K562 (cell line): ENCODE data around the gene SNRPD2. TPM values are rescaled to one million over a fixed set of nuclear protein-coding genes. Genes with fewer than 3 reads are reported as not detected.

ENCODE experiments used
- ATAC-seq: fragments of 200-7000 bp; cut with Tn5 transposase; 3 replicates; pipeline ENCODE4 v1.9.1; 2020; ENCODE audit warnings: moderate library complexity
- BruUV-seq: library from RNA; stranded (reverse); fragments of 400-500 nt; replicated peaks from 2 replicates; lab custom pipeline; 2021; lab: Mats Ljungman, UMichigan
- CTCF ChIA-PET: fragments of 300-600 bp; formaldehyde crosslinking; extraction: SDS; loops from one replicate; lab custom pipeline; 2021; ENCODE audit warnings: low intra/inter-chr PET ratio; lab: Yijun Ruan, JAX
- POLR2A ChIA-PET: fragments of 300-600, 350-650 bp; sonication (Branson Sonifier 250); formaldehyde crosslinking; extraction: SDS; loops from one replicate; lab custom pipeline; 2021; ENCODE audit warnings: antibody characterized with exemption, inconsistent platforms; lab: Yijun Ruan, JAX
- DNase-seq, 4 experiments: peaks; one replicate each; pipeline versions ENCODE4 v3.0.0 to v3.0.0-alpha.2; 2011 to 2018; ENCODE audit warnings: low spot score in 3 of 4, mixed read lengths in 3 of 4; ENCODE audit errors: extremely low read depth in 1 of 4
- FAIRE-seq: peaks from 2 replicates; lab custom pipeline; 2011; peaks lifted over from hg19 to GRCh38; lab: Jason Lieb, UNC
- H2AFZ ChIP-seq: 2 replicates; pipeline ENCODE4 v1.6.0; 2011; ENCODE audit warnings: low read depth, low read length, control low read depth, inconsistent platforms
- H3K27ac ChIP-seq: fragments of 200-600 bp; 3 replicates; pipeline ENCODE4 v1.8.0; 2011; ENCODE audit warnings: low read depth, mild to moderate bottlenecking, control low read depth, inconsistent platforms, low read length, moderate library complexity, mixed read lengths; ENCODE audit errors: extremely low read depth
- H3K27me3 ChIP-seq, 2 experiments: fragments of 300-600 bp in 1 of 2; 2 replicates in 1 of 2; 3 replicates in 1 of 2; pipeline versions ENCODE4 v1.6.0 to v1.8.0; 2011; ENCODE audit warnings: inconsistent platforms in 2 of 2, low read length in 2 of 2, mild to moderate bottlenecking in 1 of 2, mixed read lengths in 1 of 2, moderate library complexity in 1 of 2; ENCODE audit not compliant: control insufficient read depth in 2 of 2, insufficient read depth in 2 of 2
- H3K36me3 ChIP-seq: fragments of 300-600 bp; 3 replicates; pipeline ENCODE4 v1.8.0; 2011; ENCODE audit warnings: mild to moderate bottlenecking, low read length, inconsistent platforms; ENCODE audit not compliant: control insufficient read depth, insufficient read depth
- H3K4me1 ChIP-seq, 2 experiments: fragments of 200-600 bp in 1 of 2; replicated peaks in 1 of 2; 2 replicates in 1 of 2; 3 replicates in 1 of 2; pipeline versions ENCODE4 v1.5.1 to v1.8.0; 2011; ENCODE audit warnings: inconsistent platforms in 2 of 2, low read length in 2 of 2, mild to moderate bottlenecking in 1 of 2, mixed read lengths in 1 of 2, moderate library complexity in 1 of 2; ENCODE audit not compliant: control insufficient read depth in 2 of 2, insufficient read depth in 2 of 2
- H3K4me2 ChIP-seq: 2 replicates; pipeline ENCODE4 v1.6.1; 2011; ENCODE audit warnings: low read length, control low read depth, inconsistent platforms, mixed read lengths; ENCODE audit not compliant: insufficient read depth
- H3K4me3 ChIP-seq: fragments of 200-600 bp; sonication (generic), shearing (Covaris generic); 2 replicates; pipeline ENCODE4 v1.5.1; 2016; ENCODE audit warnings: control low read depth, inconsistent platforms
- H3K79me2 ChIP-seq: fragments of 200-600 bp; 3 replicates; pipeline ENCODE4 v1.8.0; 2011; ENCODE audit warnings: low read length, inconsistent platforms; ENCODE audit not compliant: control insufficient read depth, insufficient read depth
- H3K9ac ChIP-seq, 2 experiments: 2 replicates each; pipeline versions ENCODE4 v1.6.0 to v1.6.1; 2011; ENCODE audit warnings: low read depth in 2 of 2, low read length in 2 of 2, control low read depth in 1 of 2, inconsistent platforms in 1 of 2, mild to moderate bottlenecking in 1 of 2, mixed read lengths in 1 of 2; ENCODE audit not compliant: insufficient read depth in 1 of 2
- H3K9me1 ChIP-seq: one replicate; pipeline ENCODE4 v1.6.0; 2011; ENCODE audit warnings: inconsistent platforms, mild to moderate bottlenecking, low read length, moderate library complexity; ENCODE audit not compliant: control insufficient read depth, insufficient read depth
- H3K9me3 ChIP-seq: replicated peaks from 2 replicates; pipeline ENCODE4 v1.5.1; 2011; ENCODE audit warnings: low read depth, low read length, inconsistent platforms; ENCODE audit not compliant: control insufficient read depth, insufficient read depth
- H4K20me1 ChIP-seq: replicated peaks from 2 replicates; pipeline ENCODE4 v1.6.1; 2011; ENCODE audit warnings: low read length, inconsistent platforms, mixed read lengths; ENCODE audit not compliant: control insufficient read depth, insufficient read depth
- ESRRB ChIP-seq: fragments of 250-450 bp; sonication (Bioruptor Pico); IDR thresholded peaks from 2 replicates; pipeline ENCODE4 v1.5.0; 2020; ENCODE audit warnings: mild to moderate bottlenecking, moderate library complexity, borderline replicate concordance
- EWSR1 ChIP-seq: fragments of 450-650 bp; IDR thresholded peaks from 2 replicates; pipeline ENCODE4 v1.6.1; 2018; ENCODE audit warnings: borderline replicate concordance, mild to moderate bottlenecking, low read depth, moderate library complexity; ENCODE audit not compliant: partially characterized antibody
- GATAD2A ChIP-seq: fragments of 450-650 bp; IDR thresholded peaks from 2 replicates; pipeline ENCODE4 v1.6.1; 2017
- MEIS2 ChIP-seq: fragments of 450-650 bp; IDR thresholded peaks from 2 replicates; pipeline ENCODE4 v1.6.1; 2014; ENCODE audit warnings: mild to moderate bottlenecking; ENCODE audit not compliant: partially characterized antibody
- NFXL1 ChIP-seq: fragments of 450-650 bp; formaldehyde crosslinking; IDR thresholded peaks from 2 replicates; pipeline ENCODE4 v1.4.0; 2021; ENCODE audit warnings: mild to moderate bottlenecking
- NR4A1 ChIP-seq, 2 experiments: fragments of 250-450 bp in 1 of 2; fragments of 450-650 bp in 1 of 2; sonication (Bioruptor Pico) in 1 of 2; IDR thresholded peaks; 2 replicates each; pipeline versions ENCODE4 v1.4.0 to v1.6.1; 2016 to 2020; ENCODE audit warnings: mild to moderate bottlenecking in 2 of 2, missing compliant biosample characterization in 1 of 2, missing genetic modification characterization in 1 of 2, moderate library complexity in 1 of 2
- NRF1 ChIP-seq, 2 experiments: fragments of 450-650 bp; IDR thresholded peaks in 1 of 2; conservative IDR thresholded peaks in 1 of 2; 2 replicates each; pipeline ENCODE4 v1.6.1; 2014; ENCODE audit warnings: mild to moderate bottlenecking in 2 of 2
- PCBP1 ChIP-seq: fragments of 200-400 bp; formaldehyde crosslinking; IDR thresholded peaks from 2 replicates; pipeline ENCODE4 v1.6.1; 2018; ENCODE audit warnings: mild to moderate bottlenecking, low read depth, low read length; ENCODE audit not compliant: poor library complexity, severe bottlenecking
- SMARCA4 ChIP-seq: fragments of 450-650 bp; IDR thresholded peaks from 2 replicates; pipeline ENCODE4 v1.6.1; 2016
- TAF1 ChIP-seq: IDR thresholded peaks from 2 replicates; pipeline ENCODE4 v1.6.1; 2011; ENCODE audit warnings: mild to moderate bottlenecking, low read length, moderate library complexity; ENCODE audit not compliant: insufficient read depth, control insufficient read depth, severe bottlenecking; ENCODE audit errors: extremely low read depth
- ZNF175 ChIP-seq: fragments of 200-800 bp; sonication (Bioruptor generic); IDR thresholded peaks from 2 replicates; pipeline ENCODE4 v1.6.1; 2016; ENCODE audit warnings: low read depth, mild to moderate bottlenecking, missing genetic modification characterization, missing compliant biosample characterization
- ZNF584 ChIP-seq: fragments of 200-800 bp; sonication (Bioruptor generic); IDR thresholded peaks from 2 replicates; pipeline ENCODE4 v1.6.1; 2016; ENCODE audit warnings: low read depth, mild to moderate bottlenecking, missing genetic modification characterization, missing compliant biosample characterization
- ZNF696 ChIP-seq: fragments of 250-450 bp; sonication (Bioruptor Pico); conservative IDR thresholded peaks from 2 replicates; pipeline ENCODE4 v1.4.0; 2020; ENCODE audit warnings: mild to moderate bottlenecking, moderate library complexity
- ZNF766 ChIP-seq: fragments of 200-800 bp; sonication (Bioruptor generic); conservative IDR thresholded peaks from 2 replicates; pipeline ENCODE4 v1.6.1; 2016; ENCODE audit warnings: missing genetic modification characterization, missing compliant biosample characterization
- WGBS: fragments of 100-300 bp; shearing (Covaris generic); methylation state at CpG from one replicate; pipeline ENCODE4 v1.1.6; 2016; ENCODE audit warnings: low coverage, mixed read lengths; ENCODE audit not compliant: insufficient coverage; ENCODE audit errors: missing lambda C conversion rate; 5-methylcytosine and 5-hydroxymethylcytosine counted together
- in situ Hi-C: fragments of 300-500 bp; cut with MboI; formaldehyde crosslinking; loops from 4 replicates; pipeline ENCODE4 v1.15.0; 2018; ENCODE audit warnings: inconsistent platforms, mixed read lengths
- intact Hi-C: fragments of 100-400 bp; cut with micrococcal nuclease; formaldehyde crosslinking; loops from 2 replicates; pipeline ENCODE4 v1.14.2; 2022
- polyA plus RNA-seq, 8 experiments: library from polyadenylated mRNA; depleted of rRNA in 4 of 8; stranded (reverse) in 5 of 8; unstranded in 3 of 8; fragments of >200 nt; fragmentation: Nextera tagmentation in 2 of 8; fragmentation: Illumina TruSeq in 1 of 8; extraction: Ambion mirVana in 2 of 8; extraction: Trizol in 1 of 8; gene quantifications; 2 replicates each; pipeline versions ENCODE4 v1.2.1 to v1.2.3, GENCODE V29; 2011 to 2014; ENCODE audit warnings: inconsistent platforms in 1 of 8, missing spikeins in 1 of 8
- total RNA-seq, 7 experiments: library from RNA; depleted of rRNA in 6 of 7; stranded (reverse); fragments of >200 nt in 6 of 7; fragmentation: Illumina TruSeq in 2 of 7; extraction: Trizol in 2 of 7; gene quantifications; 2 replicates each; pipeline versions ENCODE4 v1.2.1 to v1.2.3, GENCODE V29; 2011 to 2021; ENCODE audit warnings: low replicate concordance in 1 of 7
- TF ChIP-seq, protein P1 (sequence below): fragments of 450-650 bp; IDR thresholded peaks from 2 replicates; pipeline ENCODE4 v1.6.1; 2017; ENCODE audit warnings: mild to moderate bottlenecking, moderate library complexity
- TF ChIP-seq, protein P2 (sequence below): sonication (generic); formaldehyde crosslinking; IDR thresholded peaks from 2 replicates; pipeline ENCODE4 v1.9.0; 2022; ENCODE audit warnings: mild to moderate bottlenecking, missing genetic modification reagents
- TF ChIP-seq, protein P3 (sequence below): fragments of 250-450 bp; sonication (Bioruptor Pico); IDR thresholded peaks from 2 replicates; pipeline ENCODE4 v1.5.0; 2021

The SNRPD2 gene
- total and polyA plus RNA-seq, 9 of the 15 experiments (the other 6 are each of a cell fraction or from before 2014, with no cell fraction given) = 728 to 4,411 (median 1,029) TPM

DNA sequence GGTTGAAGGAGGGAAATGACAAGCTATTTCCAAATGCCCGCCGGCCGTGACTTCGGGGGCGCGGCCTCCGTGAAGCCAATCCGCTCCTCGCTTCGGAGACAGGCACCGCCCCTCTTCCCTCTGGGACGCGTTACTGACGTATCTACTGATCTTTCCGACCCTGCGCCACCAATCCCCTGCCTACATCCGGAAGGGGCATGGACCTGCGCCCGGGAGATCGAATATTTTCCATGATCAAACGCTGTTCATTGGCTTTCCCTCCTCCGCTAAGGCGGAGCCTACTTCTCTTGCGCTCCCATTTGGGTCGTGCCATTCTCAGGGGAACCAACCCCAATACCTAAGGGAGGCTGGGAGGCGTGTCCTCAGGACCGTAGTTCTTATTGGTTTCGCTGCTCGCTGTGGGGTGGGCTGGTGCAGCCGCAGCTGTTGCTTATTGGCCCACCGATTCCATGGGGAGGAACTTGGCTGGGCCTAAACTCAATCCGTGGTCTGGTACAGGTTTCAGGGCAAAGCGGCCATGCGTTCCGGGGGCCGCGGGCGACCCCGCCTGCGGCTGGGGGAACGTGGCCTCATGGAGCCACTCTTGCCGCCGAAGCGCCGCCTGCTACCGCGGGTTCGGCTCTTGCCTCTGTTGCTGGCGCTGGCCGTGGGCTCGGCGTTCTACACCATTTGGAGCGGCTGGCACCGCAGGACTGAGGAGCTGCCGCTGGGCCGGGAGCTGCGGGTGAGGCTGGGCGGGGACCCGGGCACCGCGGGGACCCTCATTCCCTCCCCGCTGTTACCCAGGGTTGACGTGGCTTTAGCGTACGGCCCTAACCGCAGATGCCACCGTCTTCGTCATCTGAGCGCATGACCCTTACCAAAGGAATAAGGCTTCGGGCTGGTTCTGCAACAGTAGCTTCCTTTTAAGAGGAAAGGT, 693 bp upstream of the SNRPD2 start, which contains the start of gene QPCTL:
Gene QPCTL, plus strand, starts transcription at position 480 of the 919 bp plus-strand sequence. Its CDS starts 38 bp downstream, at position 518.
- Histone ChIP-seq H3K4me2 (peak within 1 kb of the TSS; percentile 97), H3K9me3 (no peaks in the 10 kb centered on the region), H3K36me3 (peaks cover 58% of the 10 kb centered on the region), H3K4me3 (peak within 1 kb of the TSS; percentile 78), H4K20me1 (0 out of 2 replicates have a peak, but pooled peaks cover 4% of the 10 kb centered on the region), H3K27ac (peak within 1 kb of the TSS; percentile 91), H3K79me2 (peaks cover 45% of the 10 kb centered on the region), H3K27me3 (no peaks in the 10 kb centered on the region), H3K9ac (peak within 1 kb of the TSS; percentile 84 to 94), H3K4me1 (peaks cover 10 to 20% of the 10 kb centered on the region in 2 experiments; a peak in 4 of 5 replicates), H3K9me1 (no peaks in the 10 kb centered on the region), H2AFZ (peak within 1 kb of the TSS; percentile 95)
- POLR2A ChIA-PET = interaction anchor here (0.5 to 3.2 kb wide), 18 partner anchors 9 to 631 kb away, joined by 3 to 30 read pairs (median 6); partner anchors contain the start of genes FBXO46 and SIX5
- intact Hi-C loops (no loop called here), in situ Hi-C loops (no loop called here)
- CTCF ChIA-PET = interaction anchor here (0.5 kb wide), 1 partner anchor 25 kb away, joined by 3 read pairs; no protein-coding TSS in a partner anchor
- under 1% methylated on average over 59 of the region's 70 CpGs for WGBS
- FAIRE-seq (peak; percentile 99), DNase-seq (peak; percentile 85 to 99 (median 92)), ATAC-seq (peak; percentile 95)
- BruUV-seq = TSS peak; percentile 69
- TF ChIP-seq MEIS2 (peak; percentile 31), PCBP1 (no peak), NRF1 (conservative IDR thresholded peaks at IDR 0.05 in 1 of 2, IDR thresholded peaks at IDR 0.05 in 1 of 2) (peak; percentile 88 to 90), SMARCA4 (no peak), NFXL1 (no peak), ZNF584 (no peak), TAF1 (peak; percentile 32), NR4A1 (CRISPR knock-in tag; IDR thresholded peaks at IDR 0.05) (no peak), NR4A1 (tag; IDR thresholded peaks at IDR 0.05) (no peak), GATAD2A (no peak), EWSR1 (no peak), ZNF766 (CRISPR knock-in tag) (no peak), ESRRB (CRISPR knock-in tag) (no peak), ZNF696 (CRISPR knock-in tag) (no peak), ZNF175 (CRISPR knock-in tag) (no peak)
- TF ChIP-seq, protein P1, sequence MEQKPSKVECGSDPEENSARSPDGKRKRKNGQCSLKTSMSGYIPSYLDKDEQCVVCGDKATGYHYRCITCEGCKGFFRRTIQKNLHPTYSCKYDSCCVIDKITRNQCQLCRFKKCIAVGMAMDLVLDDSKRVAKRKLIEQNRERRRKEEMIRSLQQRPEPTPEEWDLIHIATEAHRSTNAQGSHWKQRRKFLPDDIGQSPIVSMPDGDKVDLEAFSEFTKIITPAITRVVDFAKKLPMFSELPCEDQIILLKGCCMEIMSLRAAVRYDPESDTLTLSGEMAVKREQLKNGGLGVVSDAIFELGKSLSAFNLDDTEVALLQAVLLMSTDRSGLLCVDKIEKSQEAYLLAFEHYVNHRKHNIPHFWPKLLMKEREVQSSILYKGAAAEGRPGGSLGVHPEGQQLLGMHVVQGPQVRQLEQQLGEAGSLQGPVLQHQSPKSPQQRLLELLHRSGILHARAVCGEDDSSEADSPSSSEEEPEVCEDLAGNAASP = no peak
- TF ChIP-seq, protein P2, sequence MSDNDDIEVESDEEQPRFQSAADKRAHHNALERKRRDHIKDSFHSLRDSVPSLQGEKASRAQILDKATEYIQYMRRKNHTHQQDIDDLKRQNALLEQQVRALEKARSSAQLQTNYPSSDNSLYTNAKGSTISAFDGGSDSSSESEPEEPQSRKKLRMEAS (CRISPR knock-in tag) = peak; percentile 72
- TF ChIP-seq, protein P3, sequence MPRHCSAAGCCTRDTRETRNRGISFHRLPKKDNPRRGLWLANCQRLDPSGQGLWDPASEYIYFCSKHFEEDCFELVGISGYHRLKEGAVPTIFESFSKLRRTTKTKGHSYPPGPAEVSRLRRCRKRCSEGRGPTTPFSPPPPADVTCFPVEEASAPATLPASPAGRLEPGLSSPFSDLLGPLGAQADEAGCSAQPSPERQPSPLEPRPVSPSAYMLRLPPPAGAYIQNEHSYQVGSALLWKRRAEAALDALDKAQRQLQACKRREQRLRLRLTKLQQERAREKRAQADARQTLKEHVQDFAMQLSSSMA (CRISPR knock-in tag) = no peak
